ENCODE data around the gene SLC24A5.

The SLC24A5 gene

GRCh38 chr15:48119277-48119676 is 1.5 kb upstream of the SLC24A5 start:
- DNase-seq = no peak

GRCh38 chr15:48121849-48122248 is 1.1 kb downstream of the SLC24A5 start:
- no peak for DNase-seq

GRCh38 chr15:48126667-48127355 is 6.0 kb downstream of the SLC24A5 start:
- DNase-seq = no peak

- no peak for DNase-seq
Observed at GRCh38 chr15:48131324-48131723, 10.5 kb downstream of the SLC24A5 start.

- no peak for DNase-seq
Observed at GRCh38 chr15:48132874-48133273, 12.1 kb downstream of the SLC24A5 start.

- DNase-seq = no peak
Observed at GRCh38 chr15:48143856-48144255, 23.1 kb downstream of the SLC24A5 start.

GRCh38 chr15:48144889-48145288 is 24.1 kb downstream of the SLC24A5 start:
- DNase-seq = no peak

- DNase-seq = no peak
Observed at GRCh38 chr15:48145923-48146322, 25.1 kb downstream of the SLC24A5 start.

- DNase-seq = no peak
Observed at GRCh38 chr15:48147358-48147757, 26.6 kb downstream of the SLC24A5 start.

GRCh38 chr15:48149858-48150257 is 29.1 kb downstream of the SLC24A5 start:
- DNase-seq = no peak

GRCh38 chr15:48153526-48153925 is 32.7 kb downstream of the SLC24A5 start:
- DNase-seq = no peak

GRCh38 chr15:48168616-48169015 is 47.8 kb downstream of the SLC24A5 start:
- DNase-seq = no peak

GRCh38 chr15:48170981-48171380 is 50.2 kb downstream of the SLC24A5 start:
- DNase-seq = no peak

GRCh38 chr15:48175126-48175525 is 54.3 kb downstream of the SLC24A5 start:
- DNase-seq = no peak

GRCh38 chr15:48176112-48176511 is 55.3 kb downstream of the SLC24A5 start:
- DNase-seq = no peak

GRCh38 chr15:48176957-48177356 is 56.2 kb downstream of the SLC24A5 start:
- no peak for DNase-seq

GRCh38 chr15:48177383-48177765 is 56.6 kb downstream of the SLC24A5 start:
- no peak for DNase-seq

GRCh38 chr15:48177766-48178647 is 57.2 kb downstream of the SLC24A5 start, which contains the start of gene MYEF2:
MYEF2 (minus strand) TSS chr15:48178295; CDS start chr15:48178237, 58 bp downstream.
- DNase-seq = peak; percentile 33

GRCh38 chr15:48178648-48178931 is 57.8 kb downstream of the SLC24A5 start:
- no peak for DNase-seq

GRCh38 chr15:48182749-48183148 is 62.0 kb downstream of the SLC24A5 start:
- DNase-seq = no peak

- DNase-seq = no peak
Observed at GRCh38 chr15:48185529-48185928, 64.7 kb downstream of the SLC24A5 start.

- DNase-seq = no peak
Observed at GRCh38 chr15:48186271-48186670, 65.5 kb downstream of the SLC24A5 start.

GRCh38 chr15:48190932-48191573 is 70.3 kb downstream of the SLC24A5 start:
- peak; percentile 1 for DNase-seq

Measured in T-helper 9 cell (primary cell).